ENCODE measurements around the gene EFTUD2. TPM values are rescaled to one million over a fixed set of nuclear protein-coding genes. Genes with fewer than 3 reads are reported as not detected.

The EFTUD2 gene
- total RNA-seq, 1 experiment from 2014 or later: 162 TPM

GRCh38 chr17:44913676-44914075, 14.4 kb upstream of the EFTUD2 start:
- ChIA-PET CTCF (interaction anchor here (0.6 to 5.2 kb wide), 5 partner anchors 8 to 185 kb away, joined by 4 to 89 read pairs (median 9); partner anchors contain the start of gene C1QL1), POLR2A (no interaction called here)
- TF ChIP-seq ZNF416 (CRISPR knock-in tag; IDR thresholded peaks at IDR 0.05): no peak
- no peak for TF ChIP-seq CREM (CRISPR knock-in tag; IDR thresholded peaks at IDR 0.05)
- no peak for TF ChIP-seq FOXJ3 (CRISPR knock-in tag; IDR thresholded peaks at IDR 0.05; ENCODE audit: borderline replicate concordance)
- TF ChIP-seq CDX4 (CRISPR knock-in tag; IDR thresholded peaks at IDR 0.05; ENCODE audit: borderline replicate concordance): no peak
- no peak for TF ChIP-seq CTCF (IDR thresholded peaks at IDR 0.05)
- no peak for TF ChIP-seq MLX (CRISPR knock-in tag; IDR thresholded peaks at IDR 0.05)
- TF ChIP-seq PRDM15 (CRISPR knock-in tag; IDR thresholded peaks at IDR 0.05): no peak
- TF ChIP-seq EMX1 (CRISPR knock-in tag; IDR thresholded peaks at IDR 0.05): no peak
- TF ChIP-seq ZMAT4 (CRISPR knock-in tag; IDR thresholded peaks at IDR 0.05): no peak
- no peak for TF ChIP-seq ATF6 (CRISPR knock-in tag; IDR thresholded peaks at IDR 0.05)
- no peak for TF ChIP-seq GRHL2 (CRISPR knock-in tag; IDR thresholded peaks at IDR 0.05; ENCODE audit: insufficient replicate concordance, severe bottlenecking)
- TF ChIP-seq MAX (CRISPR knock-in tag; IDR thresholded peaks at IDR 0.05): no peak
- TF ChIP-seq OVOL2 (CRISPR knock-in tag; IDR thresholded peaks at IDR 0.05; ENCODE audit: borderline replicate concordance): no peak
- no peak for TF ChIP-seq CBFB (CRISPR knock-in tag; IDR thresholded peaks at IDR 0.05; ENCODE audit: low read depth)
- TF ChIP-seq ZNF263 (CRISPR knock-in tag; IDR thresholded peaks at IDR 0.05; ENCODE audit: low read depth): no peak
- no peak for TF ChIP-seq USF2 (CRISPR knock-in tag; IDR thresholded peaks at IDR 0.05)
- TF ChIP-seq NR2C2 (CRISPR knock-in tag; IDR thresholded peaks at IDR 0.05): no peak
- peaks cover 5% of the 10 kb centered on the region; the same call in 1 of the 2 replicates for H3K4me1 Mint-ChIP-seq
- H3K27me3 Mint-ChIP-seq (ENCODE audit: low read depth): peaks cover 39% of the 10 kb centered on the region
- no peak for DNase-seq (ENCODE audit: low spot score)
- no peak for ATAC-seq
- no peak overlapping the region for H3K4me3 Mint-ChIP-seq
- no peaks in the 10 kb centered on the region for H3K9me3 Mint-ChIP-seq
- H3K36me3 Mint-ChIP-seq: no peaks in the 10 kb centered on the region
- no peak overlapping the region for H3K27ac Mint-ChIP-seq

Measured in WTC11 (cell line).